Measurements from ENCODE around the gene LBX2.
"Not testable (repeated sequence)": the region's sequence is repeated elsewhere in the genome, so short reads cannot be mapped to it uniquely, and the experiment has no call there.

Gene LBX2

GRCh38 chr2:74481961-74482800 is 17.2 kb downstream of the LBX2 start:
- no peak for DNase-seq

GRCh38 chr2:74481431-74481830 is 18.0 kb downstream of the LBX2 start:
- no peak for DNase-seq

- no peak for DNase-seq
Measured at GRCh38 chr2:74474899-74475298, 24.5 kb downstream of the LBX2 start.

GRCh38 chr2:74474481-74474880 is 24.9 kb downstream of the LBX2 start:
- DNase-seq: no peak

- DNase-seq: no peak
Measured at GRCh38 chr2:74472945-74473258, 26.5 kb downstream of the LBX2 start.

GRCh38 chr2:74472086-74472944 is 27.1 kb downstream of the LBX2 start, which contains the start of gene MRPL53:
MRPL53 (minus strand) TSS chr2:74472680; CDS start chr2:74472660, 20 bp downstream.
- peak; percentile 89 for DNase-seq

- DNase-seq: no peak
Measured at GRCh38 chr2:74471332-74472065, 27.9 kb downstream of the LBX2 start.

GRCh38 chr2:74470742-74471141 is 28.7 kb downstream of the LBX2 start:
- DNase-seq: not testable (repeated sequence)

GRCh38 chr2:74464406-74464805 is 35.0 kb downstream of the LBX2 start:
- no peak for DNase-seq

GRCh38 chr2:74462786-74463105 is 36.7 kb downstream of the LBX2 start:
- DNase-seq: no peak

GRCh38 chr2:74462054-74462785 is 37.2 kb downstream of the LBX2 start:
- DNase-seq: no peak

GRCh38 chr2:74461187-74462053 is 38.0 kb downstream of the LBX2 start:
- DNase-seq: no peak

- DNase-seq: not testable (repeated sequence)
Measured at GRCh38 chr2:74460187-74460586, 39.2 kb downstream of the LBX2 start.

GRCh38 chr2:74459503-74460118 is 39.8 kb downstream of the LBX2 start:
- not testable (repeated sequence) for DNase-seq

- no peak for DNase-seq
Measured at GRCh38 chr2:74458938-74459363, 40.5 kb downstream of the LBX2 start.

GRCh38 chr2:74458132-74458937 is 41.1 kb downstream of the LBX2 start, which contains the start of gene WBP1:
WBP1 (plus strand) TSS chr2:74458438; CDS start chr2:74458603, 165 bp downstream.
- DNase-seq: peak; percentile 95

GRCh38 chr2:74457549-74458131 is 41.8 kb downstream of the LBX2 start:
- peak; percentile 69 for DNase-seq

GRCh38 chr2:74457129-74457548 is 42.3 kb downstream of the LBX2 start:
- no peak for DNase-seq

- peak; percentile 96 for DNase-seq
Measured at GRCh38 chr2:74454654-74455511, 44.5 kb downstream of the LBX2 start, which contains the start of gene INO80B. INO80B (plus strand) TSS chr2:74455087; CDS start chr2:74455117, 30 bp downstream.
